H9 (cell line): ENCODE results near the gene BAX. TPM values are rescaled to one million over a fixed set of nuclear protein-coding genes. Genes with fewer than 3 reads are reported as not detected.

ENCODE experiments used
- DNase-seq: peaks from one replicate; pipeline ENCODE4 v3.0.0-alpha.2; 2017
- H2AFZ ChIP-seq: one replicate; pipeline ENCODE4 v1.6.1; 2013; ENCODE audit warnings: mild to moderate bottlenecking, low read length, control low read depth, moderate library complexity
- H2AK5ac ChIP-seq: 2 replicates; pipeline ENCODE4 v1.6.1; 2013; ENCODE audit warnings: low read length, control low read depth, mixed read lengths; ENCODE audit not compliant: insufficient read length
- H2BK120ac ChIP-seq: one replicate; pipeline ENCODE4 v1.6.1; 2013; ENCODE audit warnings: low read depth, mild to moderate bottlenecking, low read length, control low read depth, inconsistent platforms; ENCODE audit not compliant: poor library complexity, severe bottlenecking
- H2BK12ac ChIP-seq: 2 replicates; pipeline ENCODE4 v1.6.1; 2013; ENCODE audit warnings: low read length, control low read depth, mixed read lengths, low read depth; ENCODE audit not compliant: insufficient read length
- H2BK15ac ChIP-seq: 2 replicates; pipeline ENCODE4 v1.6.1; 2013; ENCODE audit warnings: low read depth, low read length, control low read depth
- H2BK20ac ChIP-seq: one replicate; pipeline ENCODE4 v1.6.1; 2013; ENCODE audit warnings: low read depth, mild to moderate bottlenecking, low read length, control low read depth, inconsistent platforms; ENCODE audit not compliant: poor library complexity, severe bottlenecking
- H2BK5ac ChIP-seq: 2 replicates; pipeline ENCODE4 v1.6.1; 2013; ENCODE audit warnings: low read length, control low read depth, mixed read lengths; ENCODE audit not compliant: insufficient read length
- H3K14ac ChIP-seq: 2 replicates; pipeline ENCODE4 v1.6.1; 2013; ENCODE audit warnings: low read length, control low read depth; ENCODE audit not compliant: insufficient read depth
- H3K18ac ChIP-seq: 2 replicates; pipeline ENCODE4 v1.6.1; 2013; ENCODE audit warnings: low read depth, mild to moderate bottlenecking, mixed read lengths, low read length, control low read depth; ENCODE audit not compliant: insufficient read length
- H3K23ac ChIP-seq: 2 replicates; pipeline ENCODE4 v1.6.1; 2013; ENCODE audit warnings: low read length, control low read depth, mixed read lengths, low read depth; ENCODE audit not compliant: insufficient read length
- H3K23me2 ChIP-seq: 2 replicates; pipeline ENCODE4 v1.6.1; 2013; ENCODE audit warnings: low read depth, mild to moderate bottlenecking, mixed read lengths, low read length, control low read depth; ENCODE audit not compliant: insufficient read length, poor library complexity, severe bottlenecking
- H3K27ac ChIP-seq: 2 replicates; pipeline ENCODE4 v1.5.1; 2013; ENCODE audit warnings: low read length, control low read depth, mixed read lengths, low read depth; ENCODE audit not compliant: insufficient read length
- H3K27me3 ChIP-seq: 2 replicates; pipeline ENCODE4 v1.6.1; 2013; ENCODE audit warnings: low read length, control low read depth, inconsistent platforms; ENCODE audit not compliant: insufficient read depth
- H3K4ac ChIP-seq: 2 replicates; pipeline ENCODE4 v1.6.1; 2013; ENCODE audit warnings: low read depth, mild to moderate bottlenecking, control low read depth, inconsistent platforms, low read length, moderate library complexity
- H3K4me1 ChIP-seq: 2 replicates; pipeline ENCODE4 v1.6.1; 2013; ENCODE audit warnings: low read length, control low read depth, inconsistent platforms; ENCODE audit not compliant: insufficient read depth
- H3K4me2 ChIP-seq: 2 replicates; pipeline ENCODE4 v1.6.1; 2013; ENCODE audit warnings: low read length, control low read depth, mixed read lengths; ENCODE audit not compliant: insufficient read length, insufficient read depth
- H3K56ac ChIP-seq: 2 replicates; pipeline ENCODE4 v1.6.1; 2013; ENCODE audit warnings: low read depth, mild to moderate bottlenecking, mixed read lengths, low read length, control low read depth; ENCODE audit not compliant: insufficient read length
- H3K79me1 ChIP-seq: 2 replicates; pipeline ENCODE4 v1.6.1; 2013; ENCODE audit warnings: low read depth, mild to moderate bottlenecking, moderate library complexity, low read length, control low read depth, inconsistent platforms; ENCODE audit not compliant: insufficient read depth, poor library complexity, severe bottlenecking
- H3K79me2 ChIP-seq: 2 replicates; pipeline ENCODE4 v1.6.1; 2013; ENCODE audit warnings: low read length, control low read depth, inconsistent platforms; ENCODE audit not compliant: insufficient read depth
- H3K9ac ChIP-seq: 2 replicates; pipeline ENCODE4 v1.6.1; 2013; ENCODE audit warnings: low read length, control low read depth, mixed read lengths; ENCODE audit not compliant: insufficient read length; ENCODE audit errors: extremely low read depth
- H3K9me3 ChIP-seq: one replicate; pipeline ENCODE4 v1.6.1; 2013; ENCODE audit warnings: low read depth, low read length, inconsistent platforms; ENCODE audit not compliant: control insufficient read depth
- H3T11ph ChIP-seq: one replicate; pipeline ENCODE4 v1.6.1; 2013; ENCODE audit warnings: mild to moderate bottlenecking, low read length, control low read depth, inconsistent platforms
- H4K20me1 ChIP-seq: one replicate; pipeline ENCODE4 v1.6.1; 2013; ENCODE audit not compliant: control insufficient read depth, insufficient read length, insufficient read depth
- H4K5ac ChIP-seq: 2 replicates; pipeline ENCODE4 v1.6.1; 2013; ENCODE audit warnings: low read depth, mild to moderate bottlenecking, mixed read lengths, low read length, control low read depth; ENCODE audit not compliant: insufficient read length
- H4K8ac ChIP-seq: replicated peaks from 2 replicates; pipeline ENCODE4 v1.6.1; 2013; ENCODE audit warnings: low read length, control low read depth, mixed read lengths, low read depth; ENCODE audit not compliant: insufficient read length
- H4K91ac ChIP-seq: 2 replicates; pipeline ENCODE4 v1.6.1; 2013; ENCODE audit warnings: low read depth, mild to moderate bottlenecking, moderate library complexity, mixed read lengths, low read length, control low read depth; ENCODE audit not compliant: insufficient read length
- H3K27ac Mint-ChIP-seq, 3 experiments: 2 replicates in 2 of 3; 3 replicates in 1 of 3; pipeline ENCODE4 v1.8.0; 2020 to 2021; ENCODE audit warnings: mixed read lengths in 3 of 3, mild to moderate bottlenecking in 1 of 3, moderate library complexity in 1 of 3
- H3K27me3 Mint-ChIP-seq: 2 replicates; pipeline ENCODE4 v1.8.0; 2021; ENCODE audit warnings: low read depth, mild to moderate bottlenecking, moderate library complexity, mixed read lengths
- H3K36me3 Mint-ChIP-seq, 3 experiments: 2 replicates in 2 of 3; 3 replicates in 1 of 3; pipeline ENCODE4 v1.8.0; 2020 to 2021; ENCODE audit warnings: low read depth in 3 of 3, mixed read lengths in 3 of 3; ENCODE audit not compliant: insufficient read depth in 1 of 3
- H3K4me1 Mint-ChIP-seq, 2 experiments: 2 replicates each; pipeline ENCODE4 v1.8.0; 2020; ENCODE audit warnings: mixed read lengths in 2 of 2
- H3K4me3 Mint-ChIP-seq, 2 experiments: 2 replicates in 1 of 2; 3 replicates in 1 of 2; pipeline ENCODE4 v1.8.0; 2020 to 2021; ENCODE audit warnings: mild to moderate bottlenecking in 2 of 2, mixed read lengths in 2 of 2, moderate library complexity in 1 of 2
- H3K9me3 Mint-ChIP-seq, 2 experiments: 2 replicates in 1 of 2; 3 replicates in 1 of 2; pipeline ENCODE4 v1.8.0; 2020; ENCODE audit warnings: mild to moderate bottlenecking in 2 of 2, mixed read lengths in 2 of 2, moderate library complexity in 1 of 2
- CTCF ChIP-seq: fragments of 200-600 bp; sonication (generic); conservative IDR thresholded peaks from 3 replicates; pipeline ENCODE4 v1.8.0; 2021; ENCODE audit warnings: antibody characterized with exemption, mild to moderate bottlenecking
- WGBS: extraction: QIAGEN DNeasy Blood & Tissue Kit; methylation state at CpG from one replicate; pipeline ENCODE4 v1.1.7; 2013; ENCODE audit warnings: missing lambda C conversion rate, low lambda C conversion rate, mixed read lengths; ENCODE audit not compliant: insufficient read length; ENCODE audit errors: extremely low coverage; 5-methylcytosine and 5-hydroxymethylcytosine counted together
- total RNA-seq: library from RNA; stranded (reverse); gene quantifications from 2 replicates; pipeline ENCODE4 v1.2.1, GENCODE V29; 2021

BAX gene
- total RNA-seq, 1 experiment from 2014 or later, result 310 TPM

GRCh38 chr19:48946463-48947257 is 8.0 kb upstream of the BAX start:
- Histone ChIP-seq H4K8ac (no peak overlapping the region), H3K18ac (no peak overlapping the region), H3K9me3 (no peaks in the 10 kb centered on the region), H2BK12ac (no peak overlapping the region), H3K27me3 (no peaks in the 10 kb centered on the region), H3K4ac (no peak overlapping the region), H2BK15ac (no peak overlapping the region), H2AFZ (no peak overlapping the region), H3K9ac (no peak overlapping the region), H3K14ac (no peak overlapping the region), H2BK5ac (no peak overlapping the region), H3K4me1 (no peaks in the 10 kb centered on the region), H2AK5ac (no peak overlapping the region), H4K91ac (no peak overlapping the region), H3K56ac (no peak overlapping the region), H3T11ph (no peak overlapping the region), H2BK120ac (no peak overlapping the region), H3K4me2 (no peak overlapping the region), H3K27ac (no peak overlapping the region), H2BK20ac (no peak overlapping the region), H3K23ac (no peak overlapping the region), H4K20me1 (no peaks in the 10 kb centered on the region), H3K79me2 (no peaks in the 10 kb centered on the region), H3K79me1 (no peaks in the 10 kb centered on the region), H3K23me2 (no peaks in the 10 kb centered on the region), H4K5ac (no peak overlapping the region)
- no peak overlapping the region for H3K4me3 Mint-ChIP-seq
- H3K27ac Mint-ChIP-seq, result no peak overlapping the region
- WGBS, result no CpG with 5 or more reads among the region's 9 CpGs
- no peak for TF ChIP-seq CTCF
- DNase-seq, result no peak
- H3K4me1 Mint-ChIP-seq, result no peaks in the 10 kb centered on the region
- H3K9me3 Mint-ChIP-seq, result no peaks in the 10 kb centered on the region; a peak in 2 of 5 replicates
- H3K36me3 Mint-ChIP-seq, result peaks cover 0 to 1% (median 0%) of the 10 kb centered on the region in 3 experiments; a peak in 2 of 7 replicates
- peaks cover 7% of the 10 kb centered on the region; the same call in 1 of the 2 replicates for H3K27me3 Mint-ChIP-seq
